ENCODE results near the gene CIB4.

The CIB4 gene

GRCh38 chr2:26642429-26642828 lies 1.3 kb upstream of the CIB4 start:
- no peak overlapping the region for H4K8ac ChIP-seq (ENCODE audit: low read depth, low read length)
- H3K4ac ChIP-seq (ENCODE audit: low read length): no peak overlapping the region
- peaks cover 0 to 17% (median 0%) of the 10 kb centered on the region in 3 experiments for H3K27me3 ChIP-seq (ENCODE audit: control insufficient read depth in 3 of 3, insufficient read depth in 3 of 3, low read depth in 1 of 3, low read length in 3 of 3)
- H4K91ac ChIP-seq (ENCODE audit: low read depth, low read length, poor library complexity): no peak overlapping the region
- H3K9me3 ChIP-seq (replicated peaks in 1 of 2; ENCODE audit: control insufficient read depth in 2 of 2, insufficient read depth in 1 of 2, low read depth in 1 of 2, low read length in 2 of 2): peaks cover 0 to 3% of the 10 kb centered on the region in 2 donors
- no peak for DNase-seq (ENCODE audit: low spot score)
- no peak overlapping the region for H2BK12ac ChIP-seq (ENCODE audit: low read length)
- no peak overlapping the region for H2AK5ac ChIP-seq (ENCODE audit: low read depth, low read length)
- no CpG with 5 or more reads among the region's 3 CpGs for WGBS, 2 donors (ENCODE audit: extremely low coverage in 2 of 2, insufficient read length in 2 of 2, insufficient replicate concordance in 1 of 2)
- peak overlapping the region; percentile 22 for H2BK15ac ChIP-seq (ENCODE audit: low read length)
- no peaks in the 10 kb centered on the region for H3K36me3 ChIP-seq (replicated peaks in 1 of 2; ENCODE audit: control insufficient read depth in 2 of 2, insufficient read depth in 2 of 2, low read length in 2 of 2)
- no peaks in the 10 kb centered on the region for H3K79me1 ChIP-seq (ENCODE audit: low read depth, low read length)
- no peak overlapping the region for H2BK120ac ChIP-seq (ENCODE audit: low read depth, low read length)
- H3K4me1 ChIP-seq (ENCODE audit: control insufficient read depth in 2 of 2, insufficient read depth in 1 of 2, low read depth in 1 of 2, low read length in 2 of 2): peaks cover 22 to 26% of the 10 kb centered on the region in 2 donors
- H3K9ac ChIP-seq (ENCODE audit: low read depth, low read length, poor library complexity): no peak overlapping the region
- H2BK5ac ChIP-seq (ENCODE audit: low read length): no peak overlapping the region
- H2AFZ ChIP-seq (ENCODE audit: low read length): no peak overlapping the region
- no peak overlapping the region for H3K4me3 ChIP-seq (ENCODE audit: low read length in 2 of 2)
- peak overlapping the region; percentile 54 for H3K18ac ChIP-seq (ENCODE audit: low read length)
- H3K4me2 ChIP-seq (ENCODE audit: insufficient read depth, low read length, poor library complexity, severe bottlenecking): no peak overlapping the region
- H3K27ac ChIP-seq (replicated peaks; ENCODE audit: low read length): no peak overlapping the region
- no peak overlapping the region for H3K14ac ChIP-seq (ENCODE audit: low read length)
- H3K23ac ChIP-seq (ENCODE audit: low read depth, low read length, poor library complexity): no peak overlapping the region

GRCh38 chr2:26640331-26640745 lies 828 bp downstream of the CIB4 start:
- no peak overlapping the region for H3K4me3 ChIP-seq (ENCODE audit: low read length in 2 of 2)
- H3K4me2 ChIP-seq (ENCODE audit: insufficient read depth, low read length, poor library complexity, severe bottlenecking): no peak overlapping the region
- no peak overlapping the region for H2BK120ac ChIP-seq (ENCODE audit: low read depth, low read length)
- peaks cover 14 to 15% of the 10 kb centered on the region in 2 donors for H3K4me1 ChIP-seq (ENCODE audit: control insufficient read depth in 2 of 2, insufficient read depth in 1 of 2, low read depth in 1 of 2, low read length in 2 of 2)
- no peak overlapping the region for H3K27ac ChIP-seq (replicated peaks; ENCODE audit: low read length)
- no peak overlapping the region for H3K23ac ChIP-seq (ENCODE audit: low read depth, low read length, poor library complexity)
- H3K27me3 ChIP-seq (ENCODE audit: control insufficient read depth in 3 of 3, insufficient read depth in 3 of 3, low read depth in 1 of 3, low read length in 3 of 3): peaks cover 0 to 32% (median 0%) of the 10 kb centered on the region in 3 experiments
- H3K79me1 ChIP-seq (ENCODE audit: low read depth, low read length): no peaks in the 10 kb centered on the region
- H3K18ac ChIP-seq (ENCODE audit: low read length): peak overlapping the region; percentile 76
- no peaks in the 10 kb centered on the region for H3K36me3 ChIP-seq (replicated peaks in 1 of 2; ENCODE audit: control insufficient read depth in 2 of 2, insufficient read depth in 2 of 2, low read length in 2 of 2)
- H2BK15ac ChIP-seq (ENCODE audit: low read length): no peak overlapping the region
- peak overlapping the region; percentile 78 for H2BK12ac ChIP-seq (ENCODE audit: low read length)
- DNase-seq (ENCODE audit: low spot score): no peak
- H3K9me3 ChIP-seq (replicated peaks in 1 of 2; ENCODE audit: control insufficient read depth in 2 of 2, insufficient read depth in 1 of 2, low read depth in 1 of 2, low read length in 2 of 2): peaks cover 0 to 3% of the 10 kb centered on the region in 2 donors
- H4K8ac ChIP-seq (ENCODE audit: low read depth, low read length): no peak overlapping the region
- peak overlapping the region; percentile 69 for H2AFZ ChIP-seq (ENCODE audit: low read length)
- H3K9ac ChIP-seq (ENCODE audit: low read depth, low read length, poor library complexity): no peak overlapping the region
- peak overlapping the region; percentile 68 for H2AK5ac ChIP-seq (ENCODE audit: low read depth, low read length)
- H3K4ac ChIP-seq (ENCODE audit: low read length): peak overlapping the region; percentile 26
- no peak overlapping the region for H3K14ac ChIP-seq (ENCODE audit: low read length)
- no CpG with 5 or more reads among the region's 8 CpGs for WGBS, 2 donors (ENCODE audit: extremely low coverage in 2 of 2, insufficient read length in 2 of 2, insufficient replicate concordance in 1 of 2)
- no peak overlapping the region for H2BK5ac ChIP-seq (ENCODE audit: low read length)
- H4K91ac ChIP-seq (ENCODE audit: low read depth, low read length, poor library complexity): no peak overlapping the region

- Histone ChIP-seq H3K9ac (ENCODE audit: low read depth, low read length, poor library complexity) (no peak overlapping the region), H2BK15ac (ENCODE audit: low read length) (peak overlapping the region; percentile 72), H3K79me1 (ENCODE audit: low read depth, low read length) (no peaks in the 10 kb centered on the region), H2BK12ac (ENCODE audit: low read length) (no peak overlapping the region), H3K23ac (ENCODE audit: low read depth, low read length, poor library complexity) (no peak overlapping the region), H2BK120ac (ENCODE audit: low read depth, low read length) (no peak overlapping the region), H3K4ac (ENCODE audit: low read length) (no peak overlapping the region), H4K8ac (ENCODE audit: low read depth, low read length) (no peak overlapping the region), H3K27ac (replicated peaks; ENCODE audit: low read length) (no peak overlapping the region), H3K4me1 (ENCODE audit: control insufficient read depth in 2 of 2, insufficient read depth in 1 of 2, low read depth in 1 of 2, low read length in 2 of 2) (peaks cover 14% of the 10 kb centered on the region in 2 donors), H3K14ac (ENCODE audit: low read length) (peak overlapping the region; percentile 27), H3K27me3 (ENCODE audit: control insufficient read depth in 3 of 3, insufficient read depth in 3 of 3, low read depth in 1 of 3, low read length in 3 of 3) (peaks cover 0 to 35% (median 0%) of the 10 kb centered on the region in 3 experiments), H3K9me3 (replicated peaks in 1 of 2; ENCODE audit: control insufficient read depth in 2 of 2, insufficient read depth in 1 of 2, low read depth in 1 of 2, low read length in 2 of 2) (peaks cover 0 to 3% of the 10 kb centered on the region in 2 donors), H3K4me2 (ENCODE audit: insufficient read depth, low read length, poor library complexity, severe bottlenecking) (no peak overlapping the region), H3K18ac (ENCODE audit: low read length) (peak overlapping the region; percentile 85), H4K91ac (ENCODE audit: low read depth, low read length, poor library complexity) (no peak overlapping the region), H2AK5ac (ENCODE audit: low read depth, low read length) (peak overlapping the region; percentile 68), H2BK5ac (ENCODE audit: low read length) (no peak overlapping the region), H3K36me3 (replicated peaks in 1 of 2; ENCODE audit: control insufficient read depth in 2 of 2, insufficient read depth in 2 of 2, low read length in 2 of 2) (no peaks in the 10 kb centered on the region), H3K4me3 (ENCODE audit: low read length in 2 of 2) (no peak overlapping the region), H2AFZ (ENCODE audit: low read length) (peak overlapping the region; percentile 69)
- no CpG with 5 or more reads among the region's 8 CpGs for WGBS, 2 donors (ENCODE audit: extremely low coverage in 2 of 2, insufficient read length in 2 of 2, insufficient replicate concordance in 1 of 2)
- DNase-seq (ENCODE audit: low spot score): no peak
Measured at GRCh38 chr2:26639685-26640243, 1.4 kb downstream of the CIB4 start.

GRCh38 chr2:26637811-26638310 lies 3.3 kb downstream of the CIB4 start:
- Histone ChIP-seq H2AK5ac (ENCODE audit: low read depth, low read length) (no peak overlapping the region), H3K18ac (ENCODE audit: low read length) (no peak overlapping the region), H3K4me1 (ENCODE audit: control insufficient read depth in 2 of 2, insufficient read depth in 1 of 2, low read depth in 1 of 2, low read length in 2 of 2) (peaks cover 13 to 14% of the 10 kb centered on the region in 2 donors), H3K4me3 (ENCODE audit: low read length in 2 of 2) (no peak overlapping the region), H3K36me3 (replicated peaks in 1 of 2; ENCODE audit: control insufficient read depth in 2 of 2, insufficient read depth in 2 of 2, low read length in 2 of 2) (no peaks in the 10 kb centered on the region), H3K27ac (replicated peaks; ENCODE audit: low read length) (no peak overlapping the region), H3K14ac (ENCODE audit: low read length) (no peak overlapping the region), H3K79me1 (ENCODE audit: low read depth, low read length) (no peaks in the 10 kb centered on the region), H2BK5ac (ENCODE audit: low read length) (no peak overlapping the region), H2AFZ (ENCODE audit: low read length) (no peak overlapping the region), H2BK15ac (ENCODE audit: low read length) (no peak overlapping the region), H3K4me2 (ENCODE audit: insufficient read depth, low read length, poor library complexity, severe bottlenecking) (no peak overlapping the region), H3K4ac (ENCODE audit: low read length) (no peak overlapping the region), H4K8ac (ENCODE audit: low read depth, low read length) (no peak overlapping the region), H4K91ac (ENCODE audit: low read depth, low read length, poor library complexity) (no peak overlapping the region), H3K27me3 (ENCODE audit: control insufficient read depth in 3 of 3, insufficient read depth in 3 of 3, low read depth in 1 of 3, low read length in 3 of 3) (peaks cover 0 to 32% (median 0%) of the 10 kb centered on the region in 3 experiments), H3K23ac (ENCODE audit: low read depth, low read length, poor library complexity) (no peak overlapping the region), H3K9me3 (replicated peaks in 1 of 2; ENCODE audit: control insufficient read depth in 2 of 2, insufficient read depth in 1 of 2, low read depth in 1 of 2, low read length in 2 of 2) (peaks cover 0 to 3% of the 10 kb centered on the region in 2 donors), H2BK12ac (ENCODE audit: low read length) (no peak overlapping the region), H2BK120ac (ENCODE audit: low read depth, low read length) (no peak overlapping the region), H3K9ac (ENCODE audit: low read depth, low read length, poor library complexity) (no peak overlapping the region)
- DNase-seq (ENCODE audit: low spot score): no peak
- WGBS, 2 donors (ENCODE audit: extremely low coverage in 2 of 2, insufficient read length in 2 of 2, insufficient replicate concordance in 1 of 2): no CpG with 5 or more reads among the region's 9 CpGs

Data from neuronal stem cell (in vitro differentiated cells).